Common myeloid progenitor, CD34-positive (primary cell): Measurements from ENCODE around the gene RELL1.
A peak's percentile ranks its signal among the peaks of the same experiment; 100 is the strongest.
"Not testable (repeated sequence)": the region's sequence is repeated elsewhere in the genome, so short reads cannot be mapped to it uniquely, and the experiment has no call there.

Source experiments
- CTCF ChIA-PET: fragments of 350-600 bp; sonication (Branson Sonifier 250); formaldehyde crosslinking; loops from one replicate; lab custom pipeline; 2021; ENCODE audit warnings: antibody characterized with exemption; lab: Charles Lee
- POLR2A ChIA-PET: fragments of 350-600 bp; sonication (Branson Sonifier 250); formaldehyde crosslinking; loops from one replicate; lab custom pipeline; 2021; ENCODE audit warnings: antibody characterized with exemption; lab: Charles Lee
- DNase-seq, 3 donors: peaks; one replicate each; pipeline versions ENCODE4 v3.0.0 to v3.0.0-alpha.2; 2013
- H3K27ac ChIP-seq, 2 experiments: 1 replicate in 1 of 2; 2 replicates in 1 of 2; pipeline ENCODE4 v1.7.0; 2013; ENCODE audit warnings: inconsistent platforms in 2 of 2, low read length in 2 of 2, mild to moderate bottlenecking in 2 of 2, low read depth in 1 of 2, moderate library complexity in 1 of 2; ENCODE audit not compliant: severe bottlenecking in 2 of 2, insufficient read depth in 1 of 2, poor library complexity in 1 of 2
- H3K27me3 ChIP-seq, 5 experiments: replicated peaks in 2 of 5; 1 replicate in 3 of 5; 2 replicates in 2 of 5; pipeline versions ENCODE4 v1.6.1 to v1.7.0; 2013; ENCODE audit warnings: low read length in 4 of 5, mild to moderate bottlenecking in 2 of 5, moderate library complexity in 2 of 5, inconsistent platforms in 1 of 5; ENCODE audit not compliant: insufficient read depth in 5 of 5, control insufficient read depth in 4 of 5
- H3K36me3 ChIP-seq, 4 experiments: 1 replicate in 2 of 4; 2 replicates in 2 of 4; pipeline versions ENCODE4 v1.6.1 to v1.7.0; 2013; ENCODE audit warnings: low read length in 3 of 4, control low read depth in 1 of 4, mild to moderate bottlenecking in 1 of 4; ENCODE audit not compliant: control insufficient read depth in 4 of 4, insufficient read depth in 4 of 4
- H3K4me1 ChIP-seq, 4 experiments: 1 replicate in 3 of 4; 2 replicates in 1 of 4; pipeline versions ENCODE4 v1.6.1 to v1.7.1; 2013; ENCODE audit warnings: low read length in 3 of 4, mild to moderate bottlenecking in 3 of 4, control low read depth in 1 of 4, inconsistent platforms in 1 of 4, moderate library complexity in 1 of 4; ENCODE audit not compliant: control insufficient read depth in 4 of 4, insufficient read depth in 4 of 4; ENCODE audit errors: control extremely low read depth in 1 of 4
- H3K4me3 ChIP-seq, 7 experiments: 1 replicate in 4 of 7; 2 replicates in 3 of 7; pipeline versions ENCODE4 v1.5.1 to v1.7.0; 2013; ENCODE audit warnings: mild to moderate bottlenecking in 7 of 7, low read length in 6 of 7, moderate library complexity in 6 of 7, inconsistent platforms in 2 of 7, low read depth in 2 of 7, control low read depth in 1 of 7; ENCODE audit not compliant: insufficient read depth in 4 of 7, control insufficient read depth in 1 of 7; ENCODE audit errors: extremely low read depth in 1 of 7
- H3K9me3 ChIP-seq, 5 experiments: 1 replicate in 4 of 5; 2 replicates in 1 of 5; pipeline versions ENCODE4 v1.6.1 to v1.7.1; 2013; ENCODE audit warnings: low read length in 4 of 5, mild to moderate bottlenecking in 2 of 5, inconsistent platforms in 1 of 5, low read depth in 1 of 5, moderate library complexity in 1 of 5; ENCODE audit not compliant: control insufficient read depth in 4 of 5, insufficient read depth in 2 of 5; ENCODE audit errors: control extremely low read depth in 1 of 5
- WGBS: methylation state at CpG from one replicate; pipeline ENCODE4 v1.1.5; 2013; ENCODE audit not compliant: insufficient coverage; 5-methylcytosine and 5-hydroxymethylcytosine counted together

The RELL1 gene

GRCh38 chr4:37669124-37669523, 17.1 kb downstream of the RELL1 start:
- CTCF ChIA-PET, DNase-seq, H3K4me3 ChIP-seq, H3K36me3 ChIP-seq, H3K27me3 ChIP-seq, POLR2A ChIA-PET, H3K27ac ChIP-seq, H3K9me3 ChIP-seq: not testable (repeated sequence)
- H3K4me1 ChIP-seq: peaks cover 8 to 33% (median 18%) of the 10 kb centered on the region in 4 experiments
- 100% methylated on average over 1 of the region's 26 CpGs for WGBS

DNA sequence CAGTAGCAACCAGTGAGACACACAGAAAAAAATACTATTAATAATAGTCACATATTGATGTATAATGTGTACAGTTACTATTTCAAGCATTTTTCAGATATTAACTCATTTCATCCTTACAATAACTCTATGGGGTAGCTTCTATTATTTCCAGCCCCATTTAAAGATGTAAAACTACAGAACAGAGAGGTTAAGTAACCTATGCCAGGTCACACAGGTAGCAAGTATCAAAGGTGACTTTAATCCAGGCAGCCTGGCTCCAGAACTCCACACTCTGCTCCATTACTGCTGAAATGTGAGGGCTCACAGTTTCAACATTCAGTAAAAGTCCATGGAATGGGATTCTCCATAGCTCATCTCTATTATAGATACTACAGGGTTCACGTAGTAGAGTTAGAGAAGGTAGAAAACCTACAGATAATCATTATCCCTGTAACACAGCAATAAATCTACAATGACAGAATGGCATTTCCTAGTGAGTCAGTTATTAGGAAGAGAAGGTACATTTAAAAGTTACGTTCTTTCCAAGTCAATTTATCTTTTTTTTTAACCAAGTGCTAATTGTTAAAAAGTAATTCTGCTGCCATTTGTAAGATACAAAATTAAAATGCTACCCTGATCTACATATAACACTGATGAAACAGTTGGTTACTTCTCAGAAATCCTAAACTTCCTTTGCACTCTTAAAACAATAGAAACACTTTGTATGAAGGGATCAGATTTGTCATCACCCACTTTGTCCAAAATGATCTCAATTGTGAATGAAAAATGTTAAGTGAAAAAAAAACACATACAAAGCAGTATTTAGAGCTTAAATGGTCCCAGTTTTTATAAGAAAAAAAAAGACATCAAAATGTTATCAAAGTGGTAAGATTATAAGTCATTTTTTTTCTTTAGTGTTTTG, 18.7 kb downstream of the RELL1 start:
- CTCF ChIA-PET: interaction anchor here (0.7 kb wide), 1 partner anchor 15 kb away, joined by 3 read pairs; no protein-coding TSS in a partner anchor
- peaks cover 8 to 32% (median 19%) of the 10 kb centered on the region in 4 experiments for H3K4me1 ChIP-seq
- no peaks in the 10 kb centered on the region for H3K9me3 ChIP-seq
- no peaks in the 10 kb centered on the region for H3K27me3 ChIP-seq
- no peak overlapping the region for H3K4me3 ChIP-seq
- no CpG with 5 or more reads among the region's 2 CpGs for WGBS
- peaks cover 0 to 7% (median under 1%) of the 10 kb centered on the region in 4 experiments for H3K36me3 ChIP-seq
- H3K27ac ChIP-seq: no peak overlapping the region
- DNase-seq: no peak
- POLR2A ChIA-PET: no interaction called here

DNA sequence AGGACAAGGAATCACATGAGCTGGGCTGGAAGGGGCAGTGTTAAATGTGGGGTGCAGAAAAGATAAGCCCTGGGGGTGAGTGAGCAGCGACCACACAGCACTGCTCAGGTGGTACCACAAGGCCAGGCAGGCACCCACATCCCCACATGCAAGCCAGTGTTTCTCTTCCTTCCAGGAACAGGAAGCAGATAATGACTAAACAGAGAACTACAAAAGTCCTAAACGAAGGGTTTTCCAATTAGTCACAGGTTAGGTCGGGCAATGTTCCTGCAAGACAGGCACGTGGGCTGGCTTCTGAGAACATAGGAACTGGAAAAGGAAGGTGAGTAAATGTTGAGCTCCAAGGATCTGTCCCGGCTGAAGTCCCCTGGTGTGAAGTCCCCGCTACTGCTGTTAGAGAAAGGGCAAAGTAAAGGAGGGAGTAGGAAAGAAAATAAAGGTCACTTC, 19.5 kb downstream of the RELL1 start:
- DNase-seq: peak; percentile 12 to 54 (median 46)
- H3K9me3 ChIP-seq: no peaks in the 10 kb centered on the region
- H3K36me3 ChIP-seq: peaks cover 0 to 7% (median 0%) of the 10 kb centered on the region in 4 experiments
- 50% methylated on average over 5 of the region's 6 CpGs for WGBS
- H3K27me3 ChIP-seq: no peaks in the 10 kb centered on the region
- no peak overlapping the region for H3K4me3 ChIP-seq
- POLR2A ChIA-PET: interaction anchor here (0.6 kb wide), 1 partner anchor 1247 kb away, joined by 4 read pairs; no protein-coding TSS in a partner anchor
- peaks cover 8 to 38% (median 21%) of the 10 kb centered on the region in 4 experiments for H3K4me1 ChIP-seq
- CTCF ChIA-PET: interaction anchor here (0.7 to 1.4 kb wide), 2 partner anchors 15 to 65 kb away, joined by 3 read pairs; no protein-coding TSS in a partner anchor
- H3K27ac ChIP-seq: no peak overlapping the region

DNA sequence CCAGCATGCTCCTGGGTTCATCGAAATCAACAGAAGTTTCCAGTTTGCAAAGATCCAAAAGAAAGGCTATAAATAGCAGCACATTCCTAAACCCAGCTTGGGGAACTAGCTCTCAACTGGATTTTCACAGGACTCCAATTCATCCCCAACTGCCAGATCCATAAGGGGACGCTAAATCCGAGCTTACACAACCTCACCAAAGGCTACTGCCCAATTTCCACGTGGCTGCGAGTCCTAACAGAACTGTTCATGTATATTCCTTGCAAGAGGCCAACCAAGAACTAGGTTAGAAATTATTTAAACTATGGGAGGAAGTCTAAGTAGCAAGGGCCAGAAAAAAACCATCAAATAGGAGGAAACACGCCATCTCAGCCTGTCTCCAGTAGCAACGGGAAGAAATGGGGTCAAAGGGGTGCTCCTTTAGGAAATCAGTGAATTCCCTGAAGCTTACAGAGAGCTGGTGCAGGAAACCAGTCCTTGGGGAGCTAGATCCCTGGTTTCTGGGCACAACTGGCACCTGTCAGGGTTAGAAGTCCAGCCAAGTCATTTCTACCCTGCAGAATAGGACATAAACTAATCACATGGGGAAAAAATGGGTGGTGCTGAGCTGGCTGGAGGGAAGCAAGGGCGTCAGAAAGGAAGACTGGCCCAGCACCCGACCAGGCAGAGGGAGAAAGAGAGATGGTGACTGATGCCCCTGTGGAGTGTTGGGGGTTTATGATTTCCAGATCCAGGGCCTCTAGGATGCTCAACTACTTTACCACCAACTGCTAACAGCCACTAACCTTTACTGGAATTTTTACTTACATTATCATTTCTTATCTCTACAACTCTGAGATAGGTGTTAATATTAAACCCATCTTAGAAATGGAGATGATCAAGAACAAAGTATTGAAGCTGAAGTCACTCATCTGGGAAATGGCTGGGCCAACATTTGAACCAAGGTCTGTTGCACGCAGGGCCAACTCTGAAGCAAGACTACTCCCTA, 20.5 kb downstream of the RELL1 start:
- POLR2A ChIA-PET: no interaction called here
- Histone ChIP-seq H3K4me1 (peaks cover 8 to 38% (median 21%) of the 10 kb centered on the region in 4 experiments), H3K27ac (no peak overlapping the region), H3K27me3 (no peaks in the 10 kb centered on the region), H3K36me3 (peaks cover 0 to 7% (median 0%) of the 10 kb centered on the region in 4 experiments), H3K9me3 (no peaks in the 10 kb centered on the region), H3K4me3 (no peak overlapping the region)
- no peak for DNase-seq
- 95% methylated on average over 8 of the region's 10 CpGs for WGBS
- CTCF ChIA-PET: interaction anchor here (1.3 to 1.7 kb wide), 3 partner anchors 10 to 64 kb away, joined by 3 to 7 read pairs (median 6); no protein-coding TSS in a partner anchor

DNA sequence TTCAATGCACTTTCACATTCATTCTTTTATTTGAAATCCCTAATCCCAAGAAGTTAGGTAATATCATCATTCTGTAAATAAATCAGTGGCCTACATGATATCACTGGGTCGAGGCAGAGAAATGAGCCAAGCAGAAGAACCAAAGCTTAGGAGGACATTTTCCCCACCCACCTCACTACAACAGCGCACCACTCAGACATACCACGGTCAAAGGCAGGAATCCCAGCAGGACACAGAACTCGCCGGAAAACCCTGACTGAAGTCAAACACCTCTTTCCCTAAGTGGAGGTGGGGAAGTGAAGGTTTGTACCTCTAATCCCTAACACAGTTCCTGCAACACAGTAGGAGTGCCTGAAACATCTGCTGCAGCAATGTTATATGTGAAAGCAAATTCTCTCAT, 21.5 kb downstream of the RELL1 start:
- ChIA-PET POLR2A (no interaction called here), CTCF (interaction anchor here (0.6 to 1.7 kb wide), 3 partner anchors 11 to 29 kb away, joined by 3 to 7 read pairs (median 6); no protein-coding TSS in a partner anchor)
- DNase-seq: no peak
- Histone ChIP-seq H3K4me3 (no peak overlapping the region), H3K36me3 (peaks cover 0 to 7% (median 0%) of the 10 kb centered on the region in 4 experiments), H3K27me3 (no peaks in the 10 kb centered on the region), H3K27ac (no peak overlapping the region), H3K4me1 (peaks cover 8 to 38% (median 19%) of the 10 kb centered on the region in 4 experiments), H3K9me3 (no peaks in the 10 kb centered on the region)
- 100% methylated on average over 2 of the region's 5 CpGs for WGBS

- H3K4me3 ChIP-seq: no peak overlapping the region
- ChIA-PET POLR2A (no interaction called here), CTCF (no interaction called here)
- H3K4me1 ChIP-seq: peaks cover 8 to 38% (median 19%) of the 10 kb centered on the region in 4 experiments
- WGBS: 100% methylated on average over 2 of the region's 7 CpGs
- H3K36me3 ChIP-seq: peaks cover 0 to 9% (median 3%) of the 10 kb centered on the region in 4 experiments
- H3K27me3 ChIP-seq: no peaks in the 10 kb centered on the region
- DNase-seq: no peak
- H3K9me3 ChIP-seq: no peaks in the 10 kb centered on the region
- H3K27ac ChIP-seq: no peak overlapping the region
Observed at GRCh38 chr4:37663552-37663951, 22.6 kb downstream of the RELL1 start.
